ENCODE results near the gene TBCD.

Gene TBCD

DNA sequence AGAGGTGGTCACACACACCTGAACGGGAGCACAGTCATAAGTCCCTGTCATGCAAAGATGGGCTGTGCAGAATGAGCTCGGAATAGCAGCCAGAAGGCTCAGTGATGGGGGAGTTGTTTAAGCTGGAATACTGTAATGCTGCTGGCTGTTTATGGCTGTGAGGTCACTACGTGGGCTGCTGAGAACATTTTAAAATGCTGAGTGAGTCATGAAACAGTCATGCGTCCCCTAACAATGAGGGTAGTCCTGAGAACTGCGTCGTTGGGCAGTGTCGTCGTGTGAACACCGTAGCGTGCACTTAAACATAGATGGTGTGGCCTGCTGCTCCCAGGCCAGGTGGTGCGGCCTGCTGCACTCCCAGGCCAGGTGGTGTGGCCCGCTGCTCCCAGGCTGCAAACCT lies 39.7 kb downstream of the TBCD start (continued):
- TF ChIP-seq ZNF266 (tag by site-specific recombination; IDR thresholded peaks at IDR 0.05; ENCODE audit: low read depth) = no peak
- TF ChIP-seq SCRT2 (tag by site-specific recombination; IDR thresholded peaks at IDR 0.05) = no peak
- TF ChIP-seq ZNF600 (tag by site-specific recombination; IDR thresholded peaks at IDR 0.05) = peak; percentile 67
- 0 out of 2 replicates have a peak, but pooled peaks have one; percentile 11 for TF ChIP-seq ZNF2 (tag by site-specific recombination; IDR thresholded peaks at IDR 0.05)
- TF ChIP-seq ZEB2 (tag by site-specific recombination; IDR thresholded peaks at IDR 0.05) = peak; percentile 52; the same call in 1 of the 2 replicates
- peak; percentile 52 for TF ChIP-seq ZBTB21 (tag by site-specific recombination; IDR thresholded peaks at IDR 0.05)
- TF ChIP-seq SP7 (tag by site-specific recombination; IDR thresholded peaks at IDR 0.05) = peak; percentile 40; the same call in 1 of the 2 replicates
- TF ChIP-seq ZNF433 (tag by site-specific recombination; IDR thresholded peaks at IDR 0.05; ENCODE audit: low read depth) = no peak
- no peak for TF ChIP-seq ZNF302 (tag by site-specific recombination; IDR thresholded peaks at IDR 0.05; ENCODE audit: low read depth)
- TF ChIP-seq ZFHX2 (tag by site-specific recombination; conservative IDR thresholded peaks at IDR 0.05) = peak; percentile 72
- TF ChIP-seq SALL2 (tag by site-specific recombination; IDR thresholded peaks at IDR 0.05; ENCODE audit: borderline replicate concordance) = no peak
- TF ChIP-seq, protein P1, sequence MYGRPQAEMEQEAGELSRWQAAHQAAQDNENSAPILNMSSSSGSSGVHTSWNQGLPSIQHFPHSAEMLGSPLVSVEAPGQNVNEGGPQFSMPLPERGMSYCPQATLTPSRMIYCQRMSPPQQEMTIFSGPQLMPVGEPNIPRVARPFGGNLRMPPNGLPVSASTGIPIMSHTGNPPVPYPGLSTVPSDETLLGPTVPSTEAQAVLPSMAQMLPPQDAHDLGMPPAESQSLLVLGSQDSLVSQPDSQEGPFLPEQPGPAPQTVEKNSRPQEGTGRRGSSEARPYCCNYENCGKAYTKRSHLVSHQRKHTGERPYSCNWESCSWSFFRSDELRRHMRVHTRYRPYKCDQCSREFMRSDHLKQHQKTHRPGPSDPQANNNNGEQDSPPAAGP (tag by site-specific recombination; IDR thresholded peaks at IDR 0.05) = 0 out of 2 replicates have a peak, but pooled peaks have one; percentile 32

DNA sequence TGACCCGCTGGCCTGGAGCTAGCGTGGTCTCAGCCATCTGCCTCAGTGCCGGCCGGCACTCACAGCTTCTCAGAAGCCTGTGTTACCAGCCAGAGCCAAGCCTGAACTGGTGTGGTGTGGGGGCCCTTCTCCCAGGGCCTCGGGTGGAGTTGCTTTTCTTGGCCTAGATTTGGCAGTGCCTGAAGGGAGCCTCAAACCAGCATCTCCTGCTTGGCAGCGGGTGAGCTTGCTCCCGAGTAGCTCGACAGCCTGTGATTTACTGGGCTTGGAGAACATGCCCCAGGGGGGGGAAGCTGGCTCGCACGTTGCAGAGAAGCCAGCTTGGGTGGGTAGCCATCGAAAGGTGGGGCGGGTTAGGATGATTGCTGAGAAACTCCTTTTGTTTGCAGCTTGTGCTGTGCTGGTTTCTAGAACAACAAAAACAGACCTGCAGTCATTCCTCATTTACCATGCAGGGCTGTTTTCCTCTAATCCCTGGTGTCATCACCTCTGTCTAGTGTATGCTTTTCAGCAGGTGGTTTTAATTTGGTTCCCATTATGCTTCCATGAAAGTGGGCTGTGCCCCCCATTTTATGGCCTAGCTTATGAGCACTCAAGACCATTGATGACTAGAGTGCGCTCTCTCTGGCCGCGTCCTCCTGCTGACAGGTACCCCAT lies 42.2 kb downstream of the TBCD start:
- no peaks in the 10 kb centered on the region for H3K4me1 ChIP-seq (ENCODE audit: control insufficient read depth, insufficient read depth, low read length)
- no peaks in the 10 kb centered on the region for H3K9me3 ChIP-seq (ENCODE audit: control insufficient read depth, insufficient read depth, low read depth, low read length)
- TF ChIP-seq ZNF707 (tag by site-specific recombination; IDR thresholded peaks at IDR 0.05) = no peak
- no peak for TF ChIP-seq REPIN1 (tag by site-specific recombination; IDR thresholded peaks at IDR 0.05; ENCODE audit: low read depth)
- peak; percentile 9; the same call in 1 of the 2 replicates for TF ChIP-seq ZIC2 (tag by site-specific recombination; IDR thresholded peaks at IDR 0.05)
- TF ChIP-seq ZNF239 (tag by site-specific recombination; IDR thresholded peaks at IDR 0.05) = no peak
- no peak for TF ChIP-seq KLF7 (tag by site-specific recombination; IDR thresholded peaks at IDR 0.05; ENCODE audit: borderline replicate concordance)
- TF ChIP-seq EGR2 (tag by site-specific recombination; IDR thresholded peaks at IDR 0.05; ENCODE audit: low read depth) = no peak
- no peak for TF ChIP-seq ZNF658 (tag by site-specific recombination; IDR thresholded peaks at IDR 0.05)
- H3K36me3 ChIP-seq (ENCODE audit: control insufficient read depth in 2 of 2, insufficient read depth in 1 of 2, low read length in 2 of 2) = peaks cover 9 to 19% of the 10 kb centered on the region in 2 experiments; a peak in 2 of 3 replicates
- CTCF ChIA-PET = interaction anchor here (1.2 kb wide), 1 partner anchor 13 kb away, joined by 4 read pairs; no protein-coding TSS in a partner anchor
- no peak overlapping the region for H3K4me3 ChIP-seq (ENCODE audit: low read depth, low read length)
- H3K27ac ChIP-seq (ENCODE audit: extremely low read depth, low read depth, low read length) = no peak overlapping the region
- POLR2A ChIA-PET = no interaction called here

DNA sequence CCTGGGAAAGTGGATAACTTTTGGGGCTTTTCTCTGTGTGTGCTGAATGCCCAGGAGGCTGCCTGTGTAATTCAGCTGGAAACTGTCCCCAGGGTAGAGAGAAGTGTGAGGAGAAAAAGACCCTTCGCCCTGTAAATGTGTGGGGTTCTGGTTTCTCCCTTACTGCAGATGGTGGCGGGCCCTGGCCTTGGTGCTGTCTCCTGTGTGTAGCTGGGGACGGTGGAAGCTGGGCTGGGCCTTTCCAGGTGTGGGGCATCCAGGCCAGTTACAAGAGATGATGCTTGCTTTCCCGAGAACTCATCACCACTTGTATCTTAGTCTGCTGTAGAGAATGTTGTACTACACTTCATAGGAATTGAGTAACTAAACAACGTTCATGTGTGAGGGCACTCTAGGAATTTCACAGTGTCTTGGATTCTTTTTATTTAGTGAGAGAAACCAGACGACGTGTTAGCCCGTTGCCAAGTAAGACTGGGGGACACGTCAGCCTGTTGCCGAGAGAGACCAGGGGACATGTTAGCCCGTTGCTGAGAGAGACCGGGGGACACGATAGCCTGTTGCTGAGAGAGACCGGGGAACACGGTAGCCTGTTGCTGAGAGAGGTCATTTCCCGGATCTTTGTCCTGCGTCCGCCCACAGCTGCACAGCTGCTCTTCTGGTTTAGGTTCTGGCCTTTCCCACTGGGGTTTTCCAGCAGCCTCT lies 43.1 kb downstream of the TBCD start:
- Histone ChIP-seq H3K36me3 (ENCODE audit: control insufficient read depth in 2 of 2, insufficient read depth in 1 of 2, low read length in 2 of 2) (peaks cover 10 to 21% of the 10 kb centered on the region in 2 experiments; a peak in 2 of 3 replicates), H3K9me3 (ENCODE audit: control insufficient read depth, insufficient read depth, low read depth, low read length) (no peaks in the 10 kb centered on the region), H3K4me1 (ENCODE audit: control insufficient read depth, insufficient read depth, low read length) (no peaks in the 10 kb centered on the region), H3K27ac (ENCODE audit: extremely low read depth, low read depth, low read length) (no peak overlapping the region), H3K4me3 (ENCODE audit: low read depth, low read length) (no peak overlapping the region)
- POLR2A ChIA-PET = no interaction called here
- CTCF ChIA-PET = no interaction called here
- TF ChIP-seq ZFHX2 (tag by site-specific recombination; conservative IDR thresholded peaks at IDR 0.05) = no peak
- TF ChIP-seq, protein P2, sequence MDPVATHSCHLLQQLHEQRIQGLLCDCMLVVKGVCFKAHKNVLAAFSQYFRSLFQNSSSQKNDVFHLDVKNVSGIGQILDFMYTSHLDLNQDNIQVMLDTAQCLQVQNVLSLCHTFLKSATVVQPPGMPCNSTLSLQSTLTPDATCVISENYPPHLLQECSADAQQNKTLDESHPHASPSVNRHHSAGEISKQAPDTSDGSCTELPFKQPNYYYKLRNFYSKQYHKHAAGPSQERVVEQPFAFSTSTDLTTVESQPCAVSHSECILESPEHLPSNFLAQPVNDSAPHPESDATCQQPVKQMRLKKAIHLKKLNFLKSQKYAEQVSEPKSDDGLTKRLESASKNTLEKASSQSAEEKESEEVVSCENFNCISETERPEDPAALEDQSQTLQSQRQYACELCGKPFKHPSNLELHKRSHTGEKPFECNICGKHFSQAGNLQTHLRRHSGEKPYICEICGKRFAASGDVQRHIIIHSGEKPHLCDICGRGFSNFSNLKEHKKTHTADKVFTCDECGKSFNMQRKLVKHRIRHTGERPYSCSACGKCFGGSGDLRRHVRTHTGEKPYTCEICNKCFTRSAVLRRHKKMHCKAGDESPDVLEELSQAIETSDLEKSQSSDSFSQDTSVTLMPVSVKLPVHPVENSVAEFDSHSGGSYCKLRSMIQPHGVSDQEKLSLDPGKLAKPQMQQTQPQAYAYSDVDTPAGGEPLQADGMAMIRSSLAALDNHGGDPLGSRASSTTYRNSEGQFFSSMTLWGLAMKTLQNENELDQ (tag by site-specific recombination; IDR thresholded peaks at IDR 0.05; ENCODE audit: low read depth) = no peak
- TF ChIP-seq GLI4 (tag by site-specific recombination; IDR thresholded peaks at IDR 0.05) = no peak
- no peak for TF ChIP-seq ZNF214 (tag by site-specific recombination; IDR thresholded peaks at IDR 0.05; ENCODE audit: borderline replicate concordance)
- peak; percentile 24; the same call in 1 of the 2 replicates for TF ChIP-seq SCRT1 (tag by site-specific recombination; IDR thresholded peaks at IDR 0.05; ENCODE audit: borderline replicate concordance)
- no peak for TF ChIP-seq ZNF585B (tag by site-specific recombination; IDR thresholded peaks at IDR 0.05)
- TF ChIP-seq ZNF311 (tag by site-specific recombination; IDR thresholded peaks at IDR 0.05; ENCODE audit: borderline replicate concordance) = no peak
- TF ChIP-seq, protein P3, sequence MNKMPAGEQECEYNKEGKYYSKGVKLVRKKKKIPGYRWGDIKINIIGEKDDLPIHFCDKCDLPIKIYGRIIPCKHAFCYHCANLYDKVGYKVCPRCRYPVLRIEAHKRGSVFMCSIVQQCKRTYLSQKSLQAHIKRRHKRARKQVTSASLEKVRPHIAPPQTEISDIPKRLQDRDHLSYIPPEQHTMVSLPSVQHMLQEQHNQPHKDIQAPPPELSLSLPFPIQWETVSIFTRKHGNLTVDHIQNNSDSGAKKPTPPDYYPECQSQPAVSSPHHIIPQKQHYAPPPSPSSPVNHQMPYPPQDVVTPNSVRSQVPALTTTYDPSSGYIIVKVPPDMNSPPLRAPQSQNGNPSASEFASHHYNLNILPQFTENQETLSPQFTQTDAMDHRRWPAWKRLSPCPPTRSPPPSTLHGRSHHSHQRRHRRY (tag by site-specific recombination; IDR thresholded peaks at IDR 0.05) = no peak
- TF ChIP-seq ZNF132 (tag by site-specific recombination; IDR thresholded peaks at IDR 0.05; ENCODE audit: borderline replicate concordance) = no peak

All from HEK293 (cell line).